Measurements from ENCODE around the gene CXCL13. TPM values are rescaled to one million over a fixed set of nuclear protein-coding genes. Genes with fewer than 3 reads are reported as not detected.

Gene CXCL13
- total RNA-seq, 1 experiment from 2014 or later: not detected

DNA sequence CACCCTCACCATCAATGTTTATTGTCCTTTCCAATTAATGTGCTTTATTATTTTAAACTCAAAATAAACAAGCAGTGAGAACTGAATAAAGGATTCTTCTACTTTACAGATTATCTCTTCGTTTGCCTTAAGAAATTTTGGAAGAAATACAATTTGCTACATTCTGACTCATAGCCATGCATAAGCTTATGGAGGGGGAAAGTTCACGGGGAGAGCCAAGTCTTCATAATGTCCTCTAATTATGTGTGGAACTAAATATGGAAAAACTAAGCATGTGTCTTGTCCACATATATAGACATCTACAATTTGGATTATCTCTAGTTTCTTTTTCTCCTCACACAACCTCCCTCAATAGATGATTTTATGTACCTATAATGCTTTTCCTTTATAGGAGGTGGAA, 17.5 kb downstream of the CXCL13 start:
- CTCF ChIA-PET: no interaction called here
- Histone ChIP-seq H3K36me3 (ENCODE audit: low read depth) (no peaks in the 10 kb centered on the region), H2AFZ (no peak overlapping the region), H3K9me3 (ENCODE audit: insufficient read depth, low read depth) (no peaks in the 10 kb centered on the region), H3K4me1 (replicated peaks; ENCODE audit: insufficient read depth) (no peaks in the 10 kb centered on the region), H3K79me2 (ENCODE audit: low read depth) (no peaks in the 10 kb centered on the region), H3K9me2 (ENCODE audit: insufficient read depth) (no peaks in the 10 kb centered on the region), H3K4me2 (no peak overlapping the region), H3K27ac (no peak overlapping the region), H3K27me3 (ENCODE audit: insufficient read depth, low read depth) (no peaks in the 10 kb centered on the region), H4K20me1 (ENCODE audit: insufficient read depth) (no peaks in the 10 kb centered on the region), H3K4me3 (no peak overlapping the region), H3F3A (ENCODE audit: insufficient read depth, low read depth) (no peaks in the 10 kb centered on the region)
- intact Hi-C loops (cut with micrococcal nuclease; ENCODE audit: unreplicated experiment): no loop called here
- no TSS peak for BruUV-seq (replicated peaks)
- POLR2A ChIA-PET (ENCODE audit: unreplicated experiment): no interaction called here
- TF ChIP-seq, protein P1, sequence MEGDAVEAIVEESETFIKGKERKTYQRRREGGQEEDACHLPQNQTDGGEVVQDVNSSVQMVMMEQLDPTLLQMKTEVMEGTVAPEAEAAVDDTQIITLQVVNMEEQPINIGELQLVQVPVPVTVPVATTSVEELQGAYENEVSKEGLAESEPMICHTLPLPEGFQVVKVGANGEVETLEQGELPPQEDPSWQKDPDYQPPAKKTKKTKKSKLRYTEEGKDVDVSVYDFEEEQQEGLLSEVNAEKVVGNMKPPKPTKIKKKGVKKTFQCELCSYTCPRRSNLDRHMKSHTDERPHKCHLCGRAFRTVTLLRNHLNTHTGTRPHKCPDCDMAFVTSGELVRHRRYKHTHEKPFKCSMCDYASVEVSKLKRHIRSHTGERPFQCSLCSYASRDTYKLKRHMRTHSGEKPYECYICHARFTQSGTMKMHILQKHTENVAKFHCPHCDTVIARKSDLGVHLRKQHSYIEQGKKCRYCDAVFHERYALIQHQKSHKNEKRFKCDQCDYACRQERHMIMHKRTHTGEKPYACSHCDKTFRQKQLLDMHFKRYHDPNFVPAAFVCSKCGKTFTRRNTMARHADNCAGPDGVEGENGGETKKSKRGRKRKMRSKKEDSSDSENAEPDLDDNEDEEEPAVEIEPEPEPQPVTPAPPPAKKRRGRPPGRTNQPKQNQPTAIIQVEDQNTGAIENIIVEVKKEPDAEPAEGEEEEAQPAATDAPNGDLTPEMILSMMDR (conservative IDR thresholded peaks at IDR 0.05): no peak
- no peak for TF ChIP-seq EZH2 (IDR thresholded peaks at IDR 0.05; ENCODE audit: low read depth)
- no peak for DNase-seq

DNA sequence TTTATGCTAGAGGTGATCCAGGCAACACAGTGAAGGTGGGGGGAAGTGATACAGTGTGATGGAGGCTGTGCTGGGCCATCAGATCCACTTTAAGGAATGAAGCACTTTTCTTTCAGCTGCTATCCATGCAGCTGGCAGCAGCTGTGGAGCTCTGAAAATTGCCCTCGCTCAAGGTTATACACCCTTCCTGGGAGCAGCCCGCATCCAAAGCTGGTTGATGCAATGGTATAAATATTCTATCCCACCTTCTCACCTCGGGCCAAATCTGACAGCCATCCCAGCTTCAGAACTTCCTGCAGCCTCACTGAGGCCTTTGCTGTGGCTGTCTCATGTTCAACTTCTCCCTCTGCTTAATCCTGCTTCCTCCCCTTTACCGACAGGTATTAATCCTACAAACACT, 18.6 kb downstream of the CXCL13 start:
- H2AFZ ChIP-seq: no peak overlapping the region
- CTCF ChIA-PET: no interaction called here
- TF ChIP-seq, protein P1 (conservative IDR thresholded peaks at IDR 0.05): no peak
- TF ChIP-seq EZH2 (IDR thresholded peaks at IDR 0.05; ENCODE audit: low read depth): no peak
- no peaks in the 10 kb centered on the region for H4K20me1 ChIP-seq (ENCODE audit: insufficient read depth)
- H3K9me3 ChIP-seq (ENCODE audit: insufficient read depth, low read depth): no peaks in the 10 kb centered on the region
- no peaks in the 10 kb centered on the region for H3K36me3 ChIP-seq (ENCODE audit: low read depth)
- no peaks in the 10 kb centered on the region for H3K9me2 ChIP-seq (ENCODE audit: insufficient read depth)
- no peak overlapping the region for H3K4me2 ChIP-seq
- no peak for DNase-seq
- no peaks in the 10 kb centered on the region for H3K79me2 ChIP-seq (ENCODE audit: low read depth)
- H3K4me1 ChIP-seq (replicated peaks; ENCODE audit: insufficient read depth): no peaks in the 10 kb centered on the region
- H3K4me3 ChIP-seq: no peak overlapping the region
- intact Hi-C loops (cut with micrococcal nuclease; ENCODE audit: unreplicated experiment): no loop called here
- no peaks in the 10 kb centered on the region for H3K27me3 ChIP-seq (ENCODE audit: insufficient read depth, low read depth)
- POLR2A ChIA-PET (ENCODE audit: unreplicated experiment): interaction anchor here (0.6 kb wide), 1 partner anchor 40 kb away, joined by 5 read pairs; no protein-coding TSS in a partner anchor
- no TSS peak for BruUV-seq (replicated peaks)
- no peak overlapping the region for H3K27ac ChIP-seq
- H3F3A ChIP-seq (ENCODE audit: insufficient read depth, low read depth): no peaks in the 10 kb centered on the region

DNA sequence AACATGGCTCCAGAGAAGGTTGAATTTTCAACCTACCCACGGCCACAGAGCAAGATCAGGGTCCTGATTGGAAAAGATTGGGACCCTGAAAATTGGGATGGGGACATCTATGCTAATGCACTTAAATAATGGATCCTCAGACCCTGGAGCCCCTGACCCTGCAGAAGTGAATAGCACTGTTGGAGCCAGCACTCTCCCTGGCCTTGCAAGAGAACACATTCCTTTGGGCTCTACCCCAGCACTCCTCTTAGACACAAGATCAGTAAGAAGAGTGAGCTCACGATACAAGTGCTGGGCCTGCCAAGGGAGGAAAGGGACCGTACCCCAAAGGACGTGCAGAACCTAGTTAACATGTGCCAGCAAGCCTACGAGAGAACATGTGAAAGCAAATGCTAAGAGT, 19.9 kb downstream of the CXCL13 start:
- CTCF ChIA-PET: no interaction called here

More for the DNA sequence above, 19.9 kb downstream of the CXCL13 start:
- no TSS peak for BruUV-seq (replicated peaks)
- Histone ChIP-seq H3K9me3 (ENCODE audit: insufficient read depth, low read depth) (no peaks in the 10 kb centered on the region), H4K20me1 (ENCODE audit: insufficient read depth) (no peaks in the 10 kb centered on the region), H3K36me3 (ENCODE audit: low read depth) (no peaks in the 10 kb centered on the region), H3K9me2 (ENCODE audit: insufficient read depth) (no peaks in the 10 kb centered on the region), H2AFZ (no peak overlapping the region), H3K27ac (no peak overlapping the region), H3K4me2 (no peak overlapping the region), H3K27me3 (ENCODE audit: insufficient read depth, low read depth) (no peaks in the 10 kb centered on the region), H3K4me3 (no peak overlapping the region), H3K79me2 (ENCODE audit: low read depth) (no peaks in the 10 kb centered on the region), H3F3A (ENCODE audit: insufficient read depth, low read depth) (no peaks in the 10 kb centered on the region), H3K4me1 (replicated peaks; ENCODE audit: insufficient read depth) (no peaks in the 10 kb centered on the region)
- DNase-seq: no peak
- intact Hi-C loops (cut with micrococcal nuclease; ENCODE audit: unreplicated experiment): no loop called here
- no peak for TF ChIP-seq EZH2 (IDR thresholded peaks at IDR 0.05; ENCODE audit: low read depth)
- TF ChIP-seq, protein P1 (conservative IDR thresholded peaks at IDR 0.05): no peak
- POLR2A ChIA-PET (ENCODE audit: unreplicated experiment): no interaction called here

All from PC-9 (cell line).